Panc1 (cell line): ENCODE measurements around the gene TTLL7.

Experiments
- CTCF ChIP-seq: fragments of 450-650 bp; IDR thresholded peaks from 2 replicates; pipeline ENCODE4 v1.5.1; 2017; ENCODE audit warnings: mild to moderate bottlenecking
- POLR2AphosphoS5 ChIP-seq: IDR thresholded peaks from 2 replicates; pipeline ENCODE4 v1.6.1; 2012; ENCODE audit warnings: mild to moderate bottlenecking, low read depth, low read length, moderate library complexity
- REST ChIP-seq, 2 experiments: IDR thresholded peaks; 2 replicates each; pipeline ENCODE4 v1.6.1; 2011 to 2012; ENCODE audit warnings: low read depth in 2 of 2, control low read depth in 1 of 2, low read length in 1 of 2, mild to moderate bottlenecking in 1 of 2, moderate library complexity in 1 of 2; ENCODE audit not compliant: insufficient read depth in 1 of 2
- TCF7L2 ChIP-seq: IDR thresholded peaks from 2 replicates; pipeline ENCODE4 v1.6.1; 2011; ENCODE audit warnings: mild to moderate bottlenecking, low read depth, low read length, inconsistent platforms

GRCh38 chr1:83961571-83962295 lies 37.2 kb downstream of the TTLL7 start:
- TF ChIP-seq CTCF (no peak), POLR2AphosphoS5 (no peak), TCF7L2 (no peak), REST (IDR thresholded peaks at IDR 0.05; ENCODE audit: insufficient read depth in 1 of 2, low read depth in 2 of 2, low read length in 1 of 2) (no peak)
